ENCODE data around the gene ZFP90.

GRCh38 chr16:68575082-68575481 lies 36.0 kb downstream of the ZFP90 start:
- TF ChIP-seq CTCF (IDR thresholded peaks at IDR 0.05; ENCODE audit: insufficient read depth, low read depth, low read length) (no peak), EZH2 (IDR thresholded peaks at IDR 0.05; ENCODE audit: insufficient read depth, low read length) (no peak)
